GM12878 (cell line): ENCODE results near the gene COL24A1. TPM values are rescaled to one million over a fixed set of nuclear protein-coding genes. Genes with fewer than 3 reads are reported as not detected.
"Not testable (repeated sequence)": the region's sequence is repeated elsewhere in the genome, so short reads cannot be mapped to it uniquely, and the experiment has no call there.

Experiments
- ATAC-seq: fragments of 200-7000 bp; cut with Tn5 transposase; 3 replicates; pipeline ENCODE4 v1.9.1; 2020; ENCODE audit warnings: mild to moderate bottlenecking, moderate library complexity
- BruUV-seq: library from RNA; stranded (reverse); fragments of 400-500 nt; replicated peaks from 2 replicates; lab custom pipeline; 2021; lab: Mats Ljungman, UMichigan
- CTCF ChIA-PET: fragments of 300-600 bp; sonication (Branson Sonifier 250); formaldehyde crosslinking; extraction: SDS; loops from one replicate; lab custom pipeline; 2021; ENCODE audit warnings: inconsistent platforms; lab: Yijun Ruan, JAX
- POLR2A ChIA-PET: fragments of 350-600 bp; formaldehyde crosslinking; extraction: SDS; loops from one replicate; lab custom pipeline; 2021; ENCODE audit warnings: inconsistent platforms; lab: Charles Lee
- RAD21 ChIA-PET: fragments of 300-600 bp; sonication (Branson Sonifier 250); formaldehyde crosslinking; loops from one replicate; lab custom pipeline; 2023; ENCODE audit warnings: antibody characterized with exemption; ENCODE audit not compliant: unreplicated experiment; lab: Charles Lee
- SMC1A ChIA-PET: fragments of 300-600 bp; sonication (Branson Sonifier 250); formaldehyde crosslinking; loops from one replicate; lab custom pipeline; 2023; ENCODE audit not compliant: unreplicated experiment, uncharacterized antibody; lab: Charles Lee
- DNase-seq: peaks from one replicate; pipeline ENCODE4 v3.0.0-alpha.2; 2011; ENCODE audit warnings: low read depth, low spot score
- FAIRE-seq: peaks from 3 replicates; lab custom pipeline; 2011; peaks lifted over from hg19 to GRCh38; lab: Jason Lieb, UNC
- H2AFZ ChIP-seq: 2 replicates; pipeline ENCODE4 v1.6.0; 2011; ENCODE audit warnings: low read depth, low read length, control low read depth; ENCODE audit not compliant: control insufficient read depth
- H3K27ac ChIP-seq: 2 replicates; pipeline ENCODE4 v1.5.1; 2011; ENCODE audit warnings: control low read depth; ENCODE audit not compliant: control insufficient read depth, insufficient read depth
- H3K27me3 ChIP-seq, 2 experiments: replicated peaks in 1 of 2; 2 replicates each; pipeline versions ENCODE4 v1.6.0 to v1.6.1; 2011; ENCODE audit warnings: low read length in 1 of 2; ENCODE audit not compliant: control insufficient read depth in 2 of 2, insufficient read depth in 2 of 2
- H3K36me3 ChIP-seq, 2 experiments: 2 replicates each; pipeline ENCODE4 v1.5.1; 2011; ENCODE audit warnings: low read length in 1 of 2; ENCODE audit not compliant: control insufficient read depth in 2 of 2, insufficient read depth in 2 of 2
- H3K4me1 ChIP-seq: 2 replicates; pipeline ENCODE4 v1.6.1; 2011; ENCODE audit warnings: mild to moderate bottlenecking, low read length, moderate library complexity, mixed read lengths; ENCODE audit not compliant: control insufficient read depth, insufficient read depth
- H3K4me2 ChIP-seq: 2 replicates; pipeline ENCODE4 v1.6.0; 2011; ENCODE audit warnings: control low read depth; ENCODE audit not compliant: control insufficient read depth, insufficient read depth
- H3K4me3 ChIP-seq: fragments of 200-600 bp; sonication (generic); 2 replicates; pipeline ENCODE4 v1.5.1; 2016
- H3K79me2 ChIP-seq: 2 replicates; pipeline ENCODE4 v1.6.0; 2011; ENCODE audit warnings: low read length; ENCODE audit not compliant: control insufficient read depth, insufficient read depth
- H3K9ac ChIP-seq: 2 replicates; pipeline ENCODE4 v1.8.0; 2011; ENCODE audit warnings: low read length, control low read depth, mixed read lengths; ENCODE audit not compliant: control insufficient read depth, insufficient read depth
- H3K9me3 ChIP-seq: replicated peaks from 3 replicates; pipeline ENCODE4 v1.5.1; 2011; ENCODE audit warnings: mild to moderate bottlenecking, low read length; ENCODE audit not compliant: control insufficient read depth, insufficient read depth
- H4K20me1 ChIP-seq: 2 replicates; pipeline ENCODE4 v1.6.0; 2011; ENCODE audit not compliant: control insufficient read depth, insufficient read depth
- E2F4 ChIP-seq: IDR thresholded peaks from 2 replicates; pipeline ENCODE4 v1.6.1; 2012; ENCODE audit warnings: low read depth, low read length, improper control_type of control experiment
- EZH2 ChIP-seq: IDR thresholded peaks from 2 replicates; pipeline ENCODE4 v1.6.1; 2012; ENCODE audit warnings: low read depth, mild to moderate bottlenecking, control low read depth, inconsistent platforms, low read length, borderline replicate concordance; ENCODE audit not compliant: control insufficient read depth
- FOXM1 ChIP-seq: IDR thresholded peaks from 2 replicates; pipeline ENCODE4 v1.6.1; 2012; ENCODE audit warnings: low read depth, mild to moderate bottlenecking, inconsistent platforms, low read length, moderate library complexity
- IRF3 ChIP-seq: fragments of 450-650 bp; IDR thresholded peaks from 2 replicates; pipeline ENCODE4 v1.6.1; 2014; ENCODE audit warnings: mild to moderate bottlenecking
- NRF1 ChIP-seq: conservative IDR thresholded peaks from 2 replicates; pipeline ENCODE4 v1.6.1; 2011; ENCODE audit warnings: mild to moderate bottlenecking, low read depth, low read length, improper control_type of control experiment
- RUNX3 ChIP-seq: IDR thresholded peaks from 2 replicates; pipeline ENCODE4 v1.6.1; 2012; ENCODE audit warnings: low read length, inconsistent platforms
- SIX5 ChIP-seq: IDR thresholded peaks from 2 replicates; pipeline ENCODE4 v1.6.1; 2011; ENCODE audit warnings: mild to moderate bottlenecking, low read depth, low read length, moderate library complexity; ENCODE audit not compliant: severe bottlenecking
- SPI1 ChIP-seq: IDR thresholded peaks from 2 replicates; pipeline ENCODE4 v1.6.1; 2011; ENCODE audit warnings: low read depth, mild to moderate bottlenecking, low read length, moderate library complexity, borderline replicate concordance; ENCODE audit not compliant: insufficient read depth
- YBX1 ChIP-seq: fragments of 450-650 bp; IDR thresholded peaks from 2 replicates; pipeline ENCODE4 v1.6.1; 2016; ENCODE audit warnings: antibody characterized with exemption
- WGBS: methylation state at CpG from one replicate; pipeline ENCODE4 v1.1.6; 2016; ENCODE audit warnings: low lambda C conversion rate; ENCODE audit not compliant: insufficient replicate concordance, insufficient coverage; ENCODE audit errors: missing lambda C conversion rate; 5-methylcytosine and 5-hydroxymethylcytosine counted together
- in situ Hi-C: fragments of 300-500 bp; cut with MboI; formaldehyde crosslinking; loops from 9 replicates; pipeline ENCODE4 v1.14.3; 2018; ENCODE audit warnings: mixed read lengths
- intact Hi-C: fragments of 100-400 bp; cut with micrococcal nuclease; formaldehyde crosslinking; loops from one replicate; pipeline ENCODE4 v1.14.2; 2022; ENCODE audit not compliant: unreplicated experiment
- polyA plus RNA-seq, 11 experiments: library from polyadenylated mRNA; depleted of rRNA in 4 of 11; unstranded in 6 of 11; stranded (reverse) in 5 of 11; fragments of >200 nt; fragmentation: Nextera tagmentation in 4 of 11; fragmentation: Illumina TruSeq in 1 of 11; extraction: Ambion mirVana in 4 of 11; extraction: Trizol in 1 of 11; gene quantifications; 1 replicate in 1 of 11; 2 replicates in 10 of 11; pipeline versions ENCODE4 v1.2.1 to v1.2.3, GENCODE V29; 2011 to 2016; ENCODE audit warnings: inconsistent platforms in 2 of 11, missing spikeins in 2 of 11, low read depth in 1 of 11
- total RNA-seq, 4 experiments: library from RNA; depleted of rRNA in 3 of 4; stranded (reverse); fragments of >200 nt in 3 of 4; fragmentation: Illumina TruSeq in 1 of 4; extraction: Trizol in 1 of 4; gene quantifications; 2 replicates each; pipeline versions ENCODE4 v1.2.1 to v1.2.3, GENCODE V29; 2013 to 2021

The COL24A1 gene
- total and polyA plus RNA-seq, 10 of the 15 experiments (the other 5 are each of a cell fraction or from before 2014, with no cell fraction given), result 0.19 to 4.1 (median 2.0) TPM

- FAIRE-seq, result peak; percentile 68
- no peaks in the 10 kb centered on the region for H4K20me1 ChIP-seq
- SMC1A ChIA-PET, result no interaction called here
- H3K4me2 ChIP-seq, result no peak overlapping the region
- no peak for DNase-seq
- no peak overlapping the region for H3K9ac ChIP-seq
- CTCF ChIA-PET, result no interaction called here
- 52% methylated on average over 2 of the region's 2 CpGs for WGBS
- H3K9me3 ChIP-seq, result no peaks in the 10 kb centered on the region
- POLR2A ChIA-PET, result no interaction called here
- no TSS peak for BruUV-seq
- no peak overlapping the region for H3K4me3 ChIP-seq
- H3K79me2 ChIP-seq, result no peaks in the 10 kb centered on the region
- peaks cover 7% of the 10 kb centered on the region; the same call in 1 of the 2 replicates for H3K4me1 ChIP-seq
- intact Hi-C loops (no loop called here), in situ Hi-C loops (no loop called here)
- no peaks in the 10 kb centered on the region for H3K36me3 ChIP-seq
- peak; percentile 68 for ATAC-seq
- no peaks in the 10 kb centered on the region for H3K27me3 ChIP-seq
- TF ChIP-seq RUNX3 (no peak), E2F4 (no peak), YBX1 (no peak), FOXM1 (no peak), IRF3 (no peak), NRF1 (no peak), SIX5 (no peak), EZH2 (no peak), SPI1 (peak; percentile 79; the same call in 1 of the 2 replicates)
- no peak overlapping the region for H3K27ac ChIP-seq
- H2AFZ ChIP-seq, result no peak overlapping the region
- RAD21 ChIA-PET, result no interaction called here
Measured at GRCh38 chr1:85957760-85958159, 198.8 kb downstream of the COL24A1 start.

GRCh38 chr1:85955218-85955617 is 201.4 kb downstream of the COL24A1 start:
- H3K4me2 ChIP-seq, H4K20me1 ChIP-seq, H3K27me3 ChIP-seq, intact Hi-C loops, POLR2A ChIA-PET, H3K9ac ChIP-seq, H2AFZ ChIP-seq, RAD21 ChIA-PET, H3K4me3 ChIP-seq, DNase-seq, H3K36me3 ChIP-seq, BruUV-seq, H3K4me1 ChIP-seq, H3K9me3 ChIP-seq, H3K27ac ChIP-seq, FAIRE-seq, H3K79me2 ChIP-seq, in situ Hi-C loops, SMC1A ChIA-PET, ATAC-seq, CTCF ChIA-PET: not testable (repeated sequence)
- WGBS, result 71% methylated on average over 7 of the region's 7 CpGs
